Measurements from ENCODE around the gene MRPL1.

MRPL1 gene

GRCh38 chr4:77990456-77990855, 127.8 kb downstream of the MRPL1 start:
- FAIRE-seq, result no peak

GRCh38 chr4:77990904-77991358, 128.3 kb downstream of the MRPL1 start:
- no peak for FAIRE-seq

DNA sequence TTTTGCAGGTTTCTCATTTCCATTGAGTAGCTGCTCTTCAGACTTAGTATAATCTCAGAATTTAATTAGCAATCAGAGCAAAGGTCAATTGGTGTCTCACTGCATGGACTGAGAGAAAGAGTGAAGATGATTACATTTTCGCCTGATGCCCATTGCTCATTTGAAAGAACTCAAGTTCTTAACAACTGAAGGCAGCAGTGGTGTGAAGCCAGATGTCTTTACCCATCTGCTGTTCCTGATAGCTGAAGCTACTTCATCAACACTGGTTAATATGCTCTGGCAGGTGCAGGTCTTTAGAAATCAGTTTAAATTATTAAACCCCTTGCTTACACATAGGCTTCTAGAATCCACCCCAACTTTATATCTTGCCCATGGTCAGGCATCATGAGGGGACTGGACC, 130.0 kb downstream of the MRPL1 start:
- no peak for FAIRE-seq

DNA sequence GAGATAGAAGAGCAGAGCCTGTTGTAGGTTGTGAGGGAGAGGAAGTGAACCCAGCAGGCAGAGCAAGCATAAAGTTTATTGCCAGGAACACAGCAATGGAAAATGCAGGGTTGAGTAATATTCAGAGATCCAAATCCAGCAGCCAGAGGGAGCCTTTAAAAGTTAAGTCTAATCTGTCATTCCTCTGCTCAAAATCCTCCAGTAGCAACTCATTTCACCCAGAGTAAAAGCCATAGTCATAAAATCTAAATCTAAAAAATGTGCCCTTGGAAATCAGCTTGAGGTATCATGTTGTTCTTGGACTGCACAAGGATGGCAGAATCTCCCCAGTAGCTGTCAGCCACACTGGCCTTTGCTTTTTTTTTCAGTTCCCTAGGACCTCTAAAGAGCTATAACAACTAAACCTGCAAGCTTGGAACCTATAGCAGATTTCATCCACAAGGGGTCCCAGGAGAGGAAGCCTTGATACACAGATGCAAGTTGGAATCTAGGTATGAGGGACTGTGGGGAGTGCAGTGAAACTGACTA, 131.6 kb downstream of the MRPL1 start:
- FAIRE-seq, result no peak

DNA sequence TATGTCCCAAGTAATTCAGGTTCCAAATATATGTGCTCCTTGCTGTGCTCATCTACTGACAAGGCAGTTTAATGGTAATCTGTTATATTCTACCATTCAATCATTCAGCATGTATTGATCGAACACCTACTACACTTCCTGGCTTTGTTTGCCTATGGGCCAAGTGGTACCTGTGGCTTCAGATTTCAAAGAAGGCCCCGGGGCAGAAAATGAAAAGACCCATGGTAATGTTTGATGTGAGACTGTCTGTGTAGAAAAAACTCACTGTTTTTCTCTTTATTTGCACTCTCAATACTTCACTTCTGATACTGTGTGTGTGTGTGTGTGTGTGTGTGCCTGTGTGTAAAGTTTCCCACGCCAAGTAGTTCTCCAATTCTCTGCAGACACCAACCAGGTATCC, 133.4 kb downstream of the MRPL1 start:
- no peak for FAIRE-seq

GRCh38 chr4:78001531-78001930, 138.9 kb downstream of the MRPL1 start:
- FAIRE-seq, result no peak

- FAIRE-seq, result no peak
Measured at GRCh38 chr4:78002260-78002659, 139.6 kb downstream of the MRPL1 start.

All from G401.6 (cell line).